Loucy (cell line): ENCODE results near the gene DPT.

Experiments
- EZH2phosphoT487 ChIP-seq: fragments of 200-600 bp; IDR thresholded peaks from 2 replicates; pipeline ENCODE4 v1.6.1; 2018; ENCODE audit warnings: antibody characterized with exemption, mild to moderate bottlenecking, moderate library complexity, borderline replicate concordance
- TF ChIP-seq, protein P1 (sequence below): fragments of 200-600 bp; sonication (generic); conservative IDR thresholded peaks from 2 replicates; pipeline ENCODE4 v1.5.1; 2014; ENCODE audit warnings: mild to moderate bottlenecking, antibody characterized with exemption, low read length

DNA sequence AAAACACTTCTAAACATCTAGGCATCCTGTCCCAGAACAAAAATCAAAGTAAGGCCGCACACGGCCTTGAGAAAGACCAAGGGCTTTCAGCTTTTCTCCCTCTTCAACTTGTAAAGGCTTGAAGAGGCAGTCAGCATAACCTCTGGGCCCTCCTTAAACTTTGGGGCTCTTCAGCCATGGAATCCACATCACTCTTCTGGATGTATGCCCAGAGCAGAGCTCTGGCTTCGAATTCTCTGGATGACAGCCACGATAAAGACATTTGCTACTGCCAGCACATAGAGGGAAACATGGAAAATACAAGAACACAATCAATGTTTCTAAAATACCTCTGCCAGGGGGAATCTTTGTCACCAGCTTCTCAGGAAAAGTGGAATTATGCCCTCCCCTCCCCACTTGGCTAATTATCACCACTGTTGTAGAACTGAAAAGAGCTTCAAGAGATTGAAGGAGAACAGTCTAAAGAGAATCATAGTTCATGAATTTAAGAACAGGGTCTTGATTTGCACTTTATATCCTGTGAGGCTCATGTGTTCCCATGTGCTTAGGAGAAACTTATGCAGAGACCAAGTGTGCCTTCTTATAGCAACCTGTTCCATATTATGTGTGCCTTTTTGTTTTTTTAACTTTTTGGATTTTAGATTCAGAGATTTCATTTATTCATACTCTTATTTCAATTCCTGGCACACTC is 39.0 kb upstream of the DPT start:
- TF ChIP-seq, protein P1, sequence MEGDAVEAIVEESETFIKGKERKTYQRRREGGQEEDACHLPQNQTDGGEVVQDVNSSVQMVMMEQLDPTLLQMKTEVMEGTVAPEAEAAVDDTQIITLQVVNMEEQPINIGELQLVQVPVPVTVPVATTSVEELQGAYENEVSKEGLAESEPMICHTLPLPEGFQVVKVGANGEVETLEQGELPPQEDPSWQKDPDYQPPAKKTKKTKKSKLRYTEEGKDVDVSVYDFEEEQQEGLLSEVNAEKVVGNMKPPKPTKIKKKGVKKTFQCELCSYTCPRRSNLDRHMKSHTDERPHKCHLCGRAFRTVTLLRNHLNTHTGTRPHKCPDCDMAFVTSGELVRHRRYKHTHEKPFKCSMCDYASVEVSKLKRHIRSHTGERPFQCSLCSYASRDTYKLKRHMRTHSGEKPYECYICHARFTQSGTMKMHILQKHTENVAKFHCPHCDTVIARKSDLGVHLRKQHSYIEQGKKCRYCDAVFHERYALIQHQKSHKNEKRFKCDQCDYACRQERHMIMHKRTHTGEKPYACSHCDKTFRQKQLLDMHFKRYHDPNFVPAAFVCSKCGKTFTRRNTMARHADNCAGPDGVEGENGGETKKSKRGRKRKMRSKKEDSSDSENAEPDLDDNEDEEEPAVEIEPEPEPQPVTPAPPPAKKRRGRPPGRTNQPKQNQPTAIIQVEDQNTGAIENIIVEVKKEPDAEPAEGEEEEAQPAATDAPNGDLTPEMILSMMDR: no peak
- TF ChIP-seq EZH2phosphoT487: no peak
